ENCODE measurements around the gene BAIAP3.
A peak's percentile ranks its signal among the peaks of the same experiment; 100 is the strongest.

The BAIAP3 gene

GRCh38 chr16:1346422-1347285 is 13.2 kb downstream of the BAIAP3 start:
- no peak for DNase-seq (ENCODE audit: low spot score)

- DNase-seq (ENCODE audit: low spot score) = no peak
Observed at GRCh38 chr16:1347286-1347855, 13.9 kb downstream of the BAIAP3 start.

- DNase-seq (ENCODE audit: low spot score) = no peak
Observed at GRCh38 chr16:1347962-1348361, 14.5 kb downstream of the BAIAP3 start.

- DNase-seq (ENCODE audit: low spot score) = no peak
Observed at GRCh38 chr16:1348441-1348840, 15.0 kb downstream of the BAIAP3 start.

- no peak for DNase-seq (ENCODE audit: low spot score)
Observed at GRCh38 chr16:1348926-1349325, 15.5 kb downstream of the BAIAP3 start.

GRCh38 chr16:1349351-1349750 is 15.9 kb downstream of the BAIAP3 start:
- no peak for DNase-seq (ENCODE audit: low spot score)

- DNase-seq (ENCODE audit: low spot score) = no peak
Observed at GRCh38 chr16:1349951-1350350, 16.5 kb downstream of the BAIAP3 start.

- no peak for DNase-seq (ENCODE audit: low spot score)
Observed at GRCh38 chr16:1350691-1351090, 17.2 kb downstream of the BAIAP3 start.

GRCh38 chr16:1351215-1351581 is 17.8 kb downstream of the BAIAP3 start:
- no peak for DNase-seq (ENCODE audit: low spot score)

- DNase-seq (ENCODE audit: low spot score) = peak; percentile 67
Observed at GRCh38 chr16:1351582-1352362, 18.3 kb downstream of the BAIAP3 start, which contains the start of the genes GNPTG and TSR3. GNPTG (plus strand) TSS chr16:1351931; CDS start chr16:1351966, 35 bp downstream. TSR3 (minus strand) TSS chr16:1351878; CDS start chr16:1351804, 74 bp downstream.

GRCh38 chr16:1354815-1355540 is 21.5 kb downstream of the BAIAP3 start:
- DNase-seq (ENCODE audit: low spot score) = no peak

- DNase-seq (ENCODE audit: low spot score) = no peak
Observed at GRCh38 chr16:1355591-1355990, 22.1 kb downstream of the BAIAP3 start.

GRCh38 chr16:1356061-1356900 is 22.8 kb downstream of the BAIAP3 start:
- DNase-seq (ENCODE audit: low spot score) = no peak

- no peak for DNase-seq (ENCODE audit: low spot score)
Observed at GRCh38 chr16:1357906-1358566, 24.6 kb downstream of the BAIAP3 start.

- no peak for DNase-seq (ENCODE audit: low spot score)
Observed at GRCh38 chr16:1361685-1362360, 28.4 kb downstream of the BAIAP3 start.

- DNase-seq (ENCODE audit: low spot score) = no peak
Observed at GRCh38 chr16:1362807-1363206, 29.4 kb downstream of the BAIAP3 start.

- DNase-seq (ENCODE audit: low spot score) = peak; percentile 84
Observed at GRCh38 chr16:1363501-1364041, 30.1 kb downstream of the BAIAP3 start.

GRCh38 chr16:1364510-1364909 is 31.1 kb downstream of the BAIAP3 start:
- no peak for DNase-seq (ENCODE audit: low spot score)

- no peak for DNase-seq (ENCODE audit: low spot score)
Observed at GRCh38 chr16:1366060-1366711, 32.7 kb downstream of the BAIAP3 start.

Measured in HuH-7 (cell line).